Aorta (tissue), 5 donors: Measurements from ENCODE around the gene PCDHA7. TPM values are rescaled to one million over a fixed set of nuclear protein-coding genes. Genes with fewer than 3 reads are reported as not detected.
"Not testable (repeated sequence)": the region's sequence is repeated elsewhere in the genome, so short reads cannot be mapped to it uniquely, and the experiment has no call there.

Source experiments
- ATAC-seq: fragments of 200-7000 bp; cut with Tn5 transposase; one replicate; pipeline ENCODE4 v1.9.1; 2022; ENCODE audit warnings: moderate library complexity; ENCODE audit not compliant: low FRiP score
- DNase-seq, 2 donors: peaks; one replicate each; pipeline ENCODE4 v3.0.0-alpha.2; 2020
- H3K27ac ChIP-seq, 2 donors: one replicate each; pipeline ENCODE4 v1.5.1; 2013; ENCODE audit warnings: low read length in 2 of 2, mild to moderate bottlenecking in 2 of 2, moderate library complexity in 2 of 2, control low read depth in 1 of 2, inconsistent platforms in 1 of 2, low read depth in 1 of 2
- H3K27me3 ChIP-seq, 2 donors: one replicate each; pipeline ENCODE4 v1.6.1; 2013; ENCODE audit warnings: control low read depth in 1 of 2, low read length in 1 of 2, mild to moderate bottlenecking in 1 of 2, moderate library complexity in 1 of 2; ENCODE audit not compliant: insufficient read depth in 2 of 2, control insufficient read depth in 1 of 2
- H3K36me3 ChIP-seq, 2 donors: one replicate each; pipeline ENCODE4 v1.6.1; 2013; ENCODE audit warnings: control low read depth in 1 of 2, low read length in 1 of 2, mild to moderate bottlenecking in 1 of 2; ENCODE audit not compliant: insufficient read depth in 2 of 2, control insufficient read depth in 1 of 2
- H3K4me1 ChIP-seq, 2 donors: one replicate each; pipeline ENCODE4 v1.6.1; 2013; ENCODE audit warnings: low read length in 2 of 2, control low read depth in 1 of 2, mild to moderate bottlenecking in 1 of 2, moderate library complexity in 1 of 2; ENCODE audit not compliant: insufficient read depth in 2 of 2, control insufficient read depth in 1 of 2
- H3K4me3 ChIP-seq, 2 donors: one replicate each; pipeline ENCODE4 v1.5.1; 2013; ENCODE audit warnings: low read length in 2 of 2, control low read depth in 1 of 2, mild to moderate bottlenecking in 1 of 2
- H3K9me3 ChIP-seq: one replicate; pipeline ENCODE4 v1.6.1; 2013; ENCODE audit warnings: mild to moderate bottlenecking, low read length; ENCODE audit not compliant: control insufficient read depth
- WGBS, 2 donors: extraction: QIAGEN DNeasy Blood & Tissue Kit; methylation state at CpG; one replicate each; pipeline ENCODE4 v1.1.7; 2013; 5-methylcytosine and 5-hydroxymethylcytosine counted together
- intact Hi-C, 2 donors: fragments of 100-400 bp; cut with DNase I; formaldehyde crosslinking; loops; one replicate each; pipeline versions ENCODE4 v1.14.2 to v1.15.0; 2022
- polyA plus RNA-seq, 2 donors: library from polyadenylated mRNA; stranded (reverse); fragments of 200-250 nt; gene quantifications; one replicate each; pipeline ENCODE4 v1.2.3, GENCODE V29; 2013
- total RNA-seq, 2 donors: library from RNA; stranded (reverse); fragmentation: NEBNext Ultra II Directional; extraction: Animal tissue kit (Norgen Biotek cat#: 25700); gene quantifications; one replicate each; pipeline ENCODE4 v1.2.1, GENCODE V29; 2021
- donor health status: healthy with polysubstance abuse.
- donor health status: Bipolar disorder and iron deficiency.
- donor health status: DM: no; HTN: no; CAD: no.
- donor health status: DM: no; HTN: no; CAD: no.
- donor health status: DM: yes; HTN: yes; CAD: no.

Gene PCDHA7
- total and polyA plus RNA-seq, 4 donors = 0.13 to 0.57 (median 0.32) TPM; not detected in 1

GRCh38 chr5:140870221-140871201, 36.4 kb downstream of the PCDHA7 start:
- 35 to 36% methylated on average over 114 of the region's 114 CpGs for WGBS, 2 donors
- DNase-seq (no peak), ATAC-seq (no peak)
- intact Hi-C loops = no loop called here
- Histone ChIP-seq H3K36me3 (no peaks in the 10 kb centered on the region), H3K9me3 (peaks cover 16% of the 10 kb centered on the region), H3K4me1 (no peaks in the 10 kb centered on the region), H3K27me3 (no peaks in the 10 kb centered on the region), H3K4me3 (no peak overlapping the region), H3K27ac (no peak overlapping the region)

GRCh38 chr5:140875085-140876065, 41.3 kb downstream of the PCDHA7 start, which contains the start of gene PCDHA12:
PCDHA12 (plus strand) TSS chr5:140875308; CDS start chr5:140875473, 165 bp downstream.
- Histone ChIP-seq H3K27me3 (peaks cover 0 to 3% of the 10 kb centered on the region in 2 donors), H3K4me1 (no peaks in the 10 kb centered on the region), H3K9me3 (peaks cover 23% of the 10 kb centered on the region), H3K4me3 (peak within 1 kb of the TSS in 1 of 2 donors; percentile 20), H3K36me3 (no peaks in the 10 kb centered on the region), H3K27ac (no peak within 1 kb of the TSS)
- 10 to 16% methylated on average over 47 of the region's 47 CpGs for WGBS, 2 donors
- intact Hi-C loops = no loop called here
- ATAC-seq = no peak
- no peak for DNase-seq

DNA sequence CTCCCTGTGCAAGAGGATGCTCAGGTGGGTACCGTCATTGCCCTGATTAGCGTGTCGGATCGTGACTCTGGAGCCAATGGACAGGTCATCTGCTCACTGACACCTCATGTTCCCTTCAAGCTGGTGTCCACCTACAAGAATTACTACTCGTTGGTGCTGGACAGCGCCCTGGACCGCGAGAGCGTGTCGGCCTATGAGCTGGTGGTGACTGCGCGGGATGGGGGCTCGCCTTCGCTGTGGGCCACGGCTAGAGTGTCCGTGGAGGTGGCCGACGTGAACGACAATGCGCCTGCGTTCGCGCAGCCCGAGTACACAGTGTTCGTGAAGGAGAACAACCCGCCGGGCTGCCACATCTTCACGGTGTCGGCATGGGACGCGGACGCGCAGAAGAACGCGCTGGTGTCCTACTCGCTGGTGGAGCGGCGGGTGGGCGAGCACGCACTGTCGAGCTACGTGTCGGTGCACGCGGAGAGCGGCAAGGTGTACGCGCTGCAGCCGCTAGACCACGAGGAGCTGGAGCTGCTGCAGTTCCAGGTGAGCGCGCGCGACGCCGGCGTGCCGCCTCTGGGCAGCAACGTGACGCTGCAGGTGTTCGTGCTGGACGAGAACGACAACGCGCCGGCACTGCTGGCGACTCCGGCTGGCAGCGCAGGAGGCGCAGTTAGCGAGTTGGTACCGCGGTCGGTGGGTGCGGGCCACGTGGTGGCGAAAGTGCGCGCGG, 42.6 kb downstream of the PCDHA7 start:
- H3K4me1 ChIP-seq, DNase-seq, H3K36me3 ChIP-seq, H3K27ac ChIP-seq, H3K27me3 ChIP-seq, ATAC-seq, intact Hi-C loops, H3K4me3 ChIP-seq: not testable (repeated sequence)
- WGBS, 2 donors = 31% methylated on average over 79 to 80 of the region's 80 CpGs
- H3K9me3 ChIP-seq = peaks cover 16% of the 10 kb centered on the region

- Histone ChIP-seq H3K27ac (no peak overlapping the region), H3K36me3 (no peaks in the 10 kb centered on the region), H3K9me3 (peaks cover 18% of the 10 kb centered on the region), H3K4me3 (no peak overlapping the region), H3K4me1 (no peaks in the 10 kb centered on the region), H3K27me3 (peaks cover 0 to 3% of the 10 kb centered on the region in 2 donors)
- ATAC-seq (no peak), DNase-seq (no peak)
- WGBS, 2 donors = 35 to 36% methylated on average over 37 of the region's 37 CpGs
- intact Hi-C loops = no loop called here
These were observed 43.2 kb downstream of the PCDHA7 start for GRCh38 chr5:140877262-140877581.

DNA sequence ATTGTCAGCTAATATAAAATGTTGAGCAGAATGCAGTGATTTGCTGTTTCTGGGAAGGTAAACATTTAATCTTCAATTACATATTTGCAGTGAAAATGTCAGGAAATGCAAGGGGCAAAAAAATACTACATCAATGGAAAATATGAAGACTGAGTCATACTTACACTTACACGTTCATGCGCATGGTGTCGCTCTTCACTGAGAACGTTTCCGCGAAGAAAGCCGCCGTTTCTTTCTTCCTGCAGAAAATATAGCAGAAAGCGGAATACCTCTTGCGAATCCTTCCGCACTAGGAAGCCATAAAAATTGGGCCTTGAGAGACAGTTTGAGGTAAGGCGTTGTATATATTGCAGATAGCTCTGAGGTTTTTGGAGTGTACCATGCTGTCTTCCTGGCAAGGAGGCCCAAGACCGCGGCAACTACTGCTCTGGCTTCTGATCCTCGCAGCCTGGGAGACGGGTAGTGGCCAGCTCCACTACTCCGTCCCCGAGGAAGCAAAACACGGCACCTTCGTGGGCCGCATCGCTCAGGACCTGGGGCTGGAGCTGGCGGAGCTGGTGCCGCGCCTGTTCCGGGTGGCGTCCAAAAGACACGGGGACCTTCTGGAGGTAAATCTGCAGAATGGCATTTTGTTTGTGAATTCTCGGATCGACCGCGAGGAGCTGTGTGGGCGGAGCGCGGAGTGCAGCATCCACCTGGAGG, 48.0 kb downstream of the PCDHA7 start, which contains the start of gene PCDHA13:
Gene PCDHA13, plus strand, starts transcription at position 236 of the 702 bp plus-strand sequence. Its CDS starts 145 bp downstream, at position 381.
- no peaks in the 10 kb centered on the region for H3K27me3 ChIP-seq
- WGBS, 2 donors = 7 to 12% methylated on average over 28 to 35 of the region's 35 CpGs
- ATAC-seq = no peak
- H3K9me3 ChIP-seq = peaks cover 24% of the 10 kb centered on the region
- H3K36me3 ChIP-seq = no peaks in the 10 kb centered on the region
- no peak within 1 kb of the TSS for H3K4me3 ChIP-seq
- intact Hi-C loops = no loop called here
- DNase-seq = no peak
- H3K27ac ChIP-seq = no peak within 1 kb of the TSS
- no peaks in the 10 kb centered on the region for H3K4me1 ChIP-seq

DNA sequence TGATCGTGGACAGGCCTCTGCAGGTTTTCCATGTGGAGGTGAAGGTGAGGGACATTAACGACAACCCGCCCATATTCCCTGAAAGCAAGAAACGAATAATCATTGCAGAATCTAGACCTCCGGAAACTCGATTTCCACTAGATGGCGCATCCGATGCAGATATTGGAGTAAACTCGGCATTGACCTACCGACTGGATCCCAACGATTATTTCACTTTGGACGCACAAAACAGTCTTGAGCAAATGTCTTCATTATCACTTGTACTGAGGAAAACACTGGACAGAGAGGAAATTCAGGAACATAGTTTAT, 48.5 kb downstream of the PCDHA7 start:
- no peaks in the 10 kb centered on the region for H3K27me3 ChIP-seq
- peaks cover 21% of the 10 kb centered on the region for H3K9me3 ChIP-seq
- no peak overlapping the region for H3K27ac ChIP-seq
- intact Hi-C loops = no loop called here
- no peak for DNase-seq
- no peak for ATAC-seq
- H3K4me1 ChIP-seq = no peaks in the 10 kb centered on the region
- no peak overlapping the region for H3K4me3 ChIP-seq
- H3K36me3 ChIP-seq = no peaks in the 10 kb centered on the region
- WGBS, 2 donors = 10 to 16% methylated on average over 12 of the region's 12 CpGs

GRCh38 chr5:140883373-140883772, 49.3 kb downstream of the PCDHA7 start:
- intact Hi-C loops = no loop called here
- H3K9me3 ChIP-seq = peaks cover 21% of the 10 kb centered on the region

More at GRCh38 chr5:140883373-140883772, 49.3 kb downstream of the PCDHA7 start:
- no peaks in the 10 kb centered on the region for H3K4me1 ChIP-seq
- H3K36me3 ChIP-seq = no peaks in the 10 kb centered on the region
- H3K27ac ChIP-seq = no peak overlapping the region
- ATAC-seq = no peak
- no peak for DNase-seq
- H3K4me3 ChIP-seq = no peak overlapping the region
- WGBS, 2 donors = 33 to 38% methylated on average over 41 of the region's 41 CpGs
- no peaks in the 10 kb centered on the region for H3K27me3 ChIP-seq
